ENCODE results near the gene FAAP100. TPM values are rescaled to one million over a fixed set of nuclear protein-coding genes. Genes with fewer than 3 reads are reported as not detected.
A peak's percentile ranks its signal among the peaks of the same experiment; 100 is the strongest.

The FAAP100 gene
- total and polyA plus RNA-seq, 2 experiments from 2014 or later: 51.2 to 65.6 TPM

GRCh38 chr17:81536299-81537290, 15.6 kb downstream of the FAAP100 start:
- no peak overlapping the region for H3K4me3 ChIP-seq
- no peak overlapping the region for H3K27ac ChIP-seq
- peak in 1 of 2 donors; percentile 50 for DNase-seq (ENCODE audit: low read depth in 1 of 2, low spot score in 1 of 2)
- peaks cover 3% of the 10 kb centered on the region for H3K4me1 ChIP-seq (ENCODE audit: low read depth)
- peaks cover 4% of the 10 kb centered on the region for H3K36me3 ChIP-seq
- no peaks in the 10 kb centered on the region for H3K9me3 ChIP-seq (ENCODE audit: low read depth)
- peaks cover 15% of the 10 kb centered on the region for H3K27me3 ChIP-seq
- no peak for TF ChIP-seq CTCF (IDR thresholded peaks at IDR 0.05; ENCODE audit: low read depth, low read length)

- no peak for DNase-seq (ENCODE audit: low read depth in 1 of 2, low spot score in 1 of 2)
- Histone ChIP-seq H3K36me3 (peaks cover 2% of the 10 kb centered on the region), H3K4me1 (ENCODE audit: low read depth) (peaks cover 3% of the 10 kb centered on the region), H3K4me3 (no peak overlapping the region), H3K27me3 (peaks cover 15% of the 10 kb centered on the region), H3K9me3 (ENCODE audit: low read depth) (no peaks in the 10 kb centered on the region), H3K27ac (no peak overlapping the region)
- TF ChIP-seq CTCF (IDR thresholded peaks at IDR 0.05; ENCODE audit: low read depth, low read length): no peak
Measured at GRCh38 chr17:81535480-81536298, 16.5 kb downstream of the FAAP100 start.

- no peak for TF ChIP-seq CTCF (IDR thresholded peaks at IDR 0.05; ENCODE audit: low read depth, low read length)
- Histone ChIP-seq H3K27ac (no peak overlapping the region), H3K27me3 (peaks cover 15% of the 10 kb centered on the region)
Measured at GRCh38 chr17:81535007-81535328, 17.2 kb downstream of the FAAP100 start.

GRCh38 chr17:81534157-81535006, 17.8 kb downstream of the FAAP100 start:
- Histone ChIP-seq H3K4me3 (no peak overlapping the region), H3K27ac (no peak overlapping the region), H3K27me3 (peaks cover 15% of the 10 kb centered on the region), H3K9me3 (ENCODE audit: low read depth) (no peaks in the 10 kb centered on the region), H3K4me1 (ENCODE audit: low read depth) (peaks cover 3% of the 10 kb centered on the region), H3K36me3 (no peaks in the 10 kb centered on the region)
- DNase-seq (ENCODE audit: low read depth in 1 of 2, low spot score in 1 of 2): no peak
- no peak for TF ChIP-seq CTCF (IDR thresholded peaks at IDR 0.05; ENCODE audit: low read depth, low read length)

More at GRCh38 chr17:81535007-81535328, 17.2 kb downstream of the FAAP100 start:
- Histone ChIP-seq H3K9me3 (ENCODE audit: low read depth) (no peaks in the 10 kb centered on the region), H3K36me3 (no peaks in the 10 kb centered on the region), H3K4me1 (ENCODE audit: low read depth) (peaks cover 3% of the 10 kb centered on the region), H3K4me3 (no peak overlapping the region)
- no peak for DNase-seq (ENCODE audit: low read depth in 1 of 2, low spot score in 1 of 2)
